Osteocyte (in vitro differentiated cells): ENCODE measurements around the gene CD84. TPM values are rescaled to one million over a fixed set of nuclear protein-coding genes. Genes with fewer than 3 reads are reported as not detected.
"Not testable (repeated sequence)": the region's sequence is repeated elsewhere in the genome, so short reads cannot be mapped to it uniquely, and the experiment has no call there.

Experiments used
- DNase-seq: peaks from one replicate; pipeline ENCODE4 v3.0.0; 2021; ENCODE audit warnings: mixed read lengths; ENCODE audit not compliant: unreplicated experiment; ENCODE audit errors: extremely low spot score
- H3K27ac Mint-ChIP-seq: one replicate; pipeline ENCODE4 v1.8.0; 2021; ENCODE audit warnings: mild to moderate bottlenecking, mixed read lengths; ENCODE audit not compliant: unreplicated experiment
- H3K27me3 Mint-ChIP-seq: one replicate; pipeline ENCODE4 v1.8.0; 2021; ENCODE audit warnings: mixed read lengths; ENCODE audit not compliant: unreplicated experiment
- H3K36me3 Mint-ChIP-seq: one replicate; pipeline ENCODE4 v1.8.0; 2021; ENCODE audit warnings: mixed read lengths; ENCODE audit not compliant: unreplicated experiment
- H3K4me1 Mint-ChIP-seq: one replicate; pipeline ENCODE4 v1.8.0; 2021; ENCODE audit warnings: mixed read lengths; ENCODE audit not compliant: unreplicated experiment
- H3K4me3 Mint-ChIP-seq: one replicate; pipeline ENCODE4 v1.8.0; 2021; ENCODE audit warnings: mild to moderate bottlenecking, moderate library complexity, mixed read lengths; ENCODE audit not compliant: unreplicated experiment
- H3K9me3 Mint-ChIP-seq: one replicate; pipeline ENCODE4 v1.8.0; 2021; ENCODE audit warnings: mixed read lengths; ENCODE audit not compliant: unreplicated experiment
- total RNA-seq: library from RNA; stranded (reverse); gene quantifications from 2 replicates; pipeline ENCODE4 v1.2.1, GENCODE V29; 2021
- TF ChIP-seq, protein P1 (sequence below): fragments of 200-600 bp; sonication (generic); IDR thresholded peaks from 2 replicates; pipeline ENCODE4 v1.5.0; 2021; ENCODE audit warnings: antibody characterized with exemption, mild to moderate bottlenecking, moderate library complexity

The CD84 gene
- total RNA-seq, 1 donor from 2014 or later, result not detected

DNA sequence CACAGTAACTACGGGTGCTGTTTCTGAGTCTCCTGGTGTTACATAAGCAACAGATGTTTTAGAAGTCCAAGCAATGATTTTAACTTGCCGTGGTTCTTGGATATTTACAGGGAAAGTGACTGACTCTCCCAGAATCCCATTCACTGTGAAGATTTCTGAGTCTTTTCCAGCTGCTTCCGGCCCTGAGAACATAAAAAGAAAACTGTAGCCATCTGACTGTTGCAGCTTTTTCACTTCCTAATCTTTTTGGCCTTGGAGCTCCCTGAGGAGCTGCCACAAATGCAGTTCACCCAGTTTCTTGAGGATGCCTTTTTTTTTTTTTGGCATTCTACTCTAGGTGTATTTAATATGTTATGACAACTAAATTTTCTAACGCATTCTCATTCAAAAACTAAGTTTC lies 13.7 kb downstream of the CD84 start:
- no peak overlapping the region for H3K4me3 Mint-ChIP-seq
- no peaks in the 10 kb centered on the region for H3K4me1 Mint-ChIP-seq
- no peaks in the 10 kb centered on the region for H3K27me3 Mint-ChIP-seq
- H3K27ac Mint-ChIP-seq, result no peak overlapping the region
- TF ChIP-seq, protein P1, sequence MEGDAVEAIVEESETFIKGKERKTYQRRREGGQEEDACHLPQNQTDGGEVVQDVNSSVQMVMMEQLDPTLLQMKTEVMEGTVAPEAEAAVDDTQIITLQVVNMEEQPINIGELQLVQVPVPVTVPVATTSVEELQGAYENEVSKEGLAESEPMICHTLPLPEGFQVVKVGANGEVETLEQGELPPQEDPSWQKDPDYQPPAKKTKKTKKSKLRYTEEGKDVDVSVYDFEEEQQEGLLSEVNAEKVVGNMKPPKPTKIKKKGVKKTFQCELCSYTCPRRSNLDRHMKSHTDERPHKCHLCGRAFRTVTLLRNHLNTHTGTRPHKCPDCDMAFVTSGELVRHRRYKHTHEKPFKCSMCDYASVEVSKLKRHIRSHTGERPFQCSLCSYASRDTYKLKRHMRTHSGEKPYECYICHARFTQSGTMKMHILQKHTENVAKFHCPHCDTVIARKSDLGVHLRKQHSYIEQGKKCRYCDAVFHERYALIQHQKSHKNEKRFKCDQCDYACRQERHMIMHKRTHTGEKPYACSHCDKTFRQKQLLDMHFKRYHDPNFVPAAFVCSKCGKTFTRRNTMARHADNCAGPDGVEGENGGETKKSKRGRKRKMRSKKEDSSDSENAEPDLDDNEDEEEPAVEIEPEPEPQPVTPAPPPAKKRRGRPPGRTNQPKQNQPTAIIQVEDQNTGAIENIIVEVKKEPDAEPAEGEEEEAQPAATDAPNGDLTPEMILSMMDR, result no peak
- peaks cover 3% of the 10 kb centered on the region for H3K9me3 Mint-ChIP-seq
- DNase-seq, result no peak
- no peaks in the 10 kb centered on the region for H3K36me3 Mint-ChIP-seq

DNA sequence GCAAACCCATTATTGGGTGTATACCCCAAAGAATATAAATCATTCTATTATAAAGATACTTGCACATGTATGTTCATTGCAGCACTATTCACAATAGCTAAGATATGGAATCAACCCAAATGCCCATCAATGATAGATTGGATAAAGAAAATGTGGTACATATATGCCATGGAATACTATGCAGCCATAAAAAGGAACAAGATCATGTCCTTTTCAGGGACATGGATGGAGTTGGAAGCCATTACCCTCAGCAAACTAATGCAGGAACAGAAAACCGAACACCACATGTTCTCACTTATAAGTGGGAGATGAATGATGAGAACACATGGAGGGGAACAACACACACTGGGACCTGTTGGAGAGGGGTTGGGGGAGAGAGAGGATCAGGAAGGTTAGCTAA lies 16.1 kb downstream of the CD84 start:
- not testable (repeated sequence) for H3K27ac Mint-ChIP-seq, H3K36me3 Mint-ChIP-seq, H3K27me3 Mint-ChIP-seq, DNase-seq, H3K9me3 Mint-ChIP-seq, H3K4me3 Mint-ChIP-seq, H3K4me1 Mint-ChIP-seq

DNA sequence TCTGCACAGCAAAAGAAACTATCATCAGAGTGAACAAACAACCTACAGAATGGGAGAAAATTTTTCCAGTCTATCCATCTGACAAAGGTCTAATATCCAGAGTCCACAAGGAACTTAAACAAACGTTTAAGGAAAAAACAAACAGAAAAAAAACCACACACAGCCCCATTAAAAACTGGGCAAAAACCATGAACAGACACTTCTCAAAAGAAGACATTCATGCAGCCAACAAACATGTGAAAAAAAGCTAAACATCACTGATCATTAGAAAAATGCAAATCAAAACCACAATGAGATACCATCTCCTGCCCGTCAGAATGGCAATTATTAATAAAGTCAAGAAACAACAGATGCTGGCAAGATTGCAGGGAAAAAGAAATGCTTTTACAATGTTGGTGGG lies 16.6 kb downstream of the CD84 start:
- H3K27ac Mint-ChIP-seq, H3K4me3 Mint-ChIP-seq, H3K36me3 Mint-ChIP-seq, H3K4me1 Mint-ChIP-seq, DNase-seq, H3K9me3 Mint-ChIP-seq, H3K27me3 Mint-ChIP-seq: not testable (repeated sequence)

- Mint-ChIP-seq H3K27me3 (peaks cover 10% of the 10 kb centered on the region), H3K36me3 (no peaks in the 10 kb centered on the region), H3K9me3 (peaks cover 3% of the 10 kb centered on the region), H3K4me3 (no peak overlapping the region), H3K27ac (no peak overlapping the region), H3K4me1 (no peaks in the 10 kb centered on the region)
- TF ChIP-seq, protein P1, result no peak
- no peak for DNase-seq
These were observed 18.5 kb downstream of the CD84 start for GRCh38 chr1:160560806-160561205.

GRCh38 chr1:160560045-160560705 lies 19.1 kb downstream of the CD84 start:
- Mint-ChIP-seq H3K27me3 (peaks cover 11% of the 10 kb centered on the region), H3K4me3 (no peak overlapping the region), H3K4me1 (no peaks in the 10 kb centered on the region), H3K36me3 (no peaks in the 10 kb centered on the region), H3K9me3 (peaks cover 3% of the 10 kb centered on the region), H3K27ac (no peak overlapping the region)
- TF ChIP-seq, protein P1, result no peak
- no peak for DNase-seq

DNA sequence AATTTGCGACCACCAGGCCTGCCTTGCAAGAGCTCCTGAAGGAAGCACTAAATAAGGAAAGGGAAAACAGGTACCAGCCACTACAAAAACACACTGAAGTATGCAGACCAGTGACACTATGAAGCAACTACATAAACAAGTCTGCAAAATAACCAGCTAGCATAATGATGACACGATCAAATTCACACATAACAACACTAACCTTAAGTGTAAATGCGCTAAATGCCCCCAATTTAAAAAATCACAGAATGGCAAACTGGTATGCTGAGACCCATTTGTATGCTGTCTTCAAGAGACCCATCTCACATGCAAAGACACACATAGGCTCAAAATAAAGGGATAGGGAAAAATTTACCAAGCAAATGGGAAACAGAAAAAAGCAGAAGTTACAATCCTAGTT lies 19.9 kb downstream of the CD84 start:
- H3K4me1 Mint-ChIP-seq, H3K9me3 Mint-ChIP-seq, H3K4me3 Mint-ChIP-seq, DNase-seq, H3K27ac Mint-ChIP-seq, H3K36me3 Mint-ChIP-seq: not testable (repeated sequence)
- peaks cover 11% of the 10 kb centered on the region for H3K27me3 Mint-ChIP-seq
